GM12892 (cell line): ENCODE measurements around the gene ZSCAN10.
A peak's percentile ranks its signal among the peaks of the same experiment; 100 is the strongest.
"Not testable (repeated sequence)": the region's sequence is repeated elsewhere in the genome, so short reads cannot be mapped to it uniquely, and the experiment has no call there.

Source experiments
- DNase-seq: peaks from one replicate; pipeline ENCODE4 v3.0.0; 2011; ENCODE audit not compliant: insufficient read length
- FAIRE-seq: peaks from 2 replicates; lab custom pipeline; 2011; peaks lifted over from hg19 to GRCh38; lab: Jason Lieb, UNC
- POLR2A ChIP-seq: IDR thresholded peaks from 2 replicates; pipeline ENCODE4 v1.6.1; 2011; ENCODE audit warnings: low read depth, low read length, control low read depth
- POLR2AphosphoS5 ChIP-seq: IDR thresholded peaks from 2 replicates; pipeline ENCODE4 v1.6.1; 2011; ENCODE audit warnings: low read depth, low read length, control low read depth
- TAF1 ChIP-seq: IDR thresholded peaks from 2 replicates; pipeline ENCODE4 v1.6.1; 2011; ENCODE audit warnings: low read depth, mild to moderate bottlenecking, control low read depth, low read length, borderline replicate concordance

Gene ZSCAN10

GRCh38 chr16:3074860-3075522, 24.1 kb downstream of the ZSCAN10 start:
- peak; percentile 71 for DNase-seq
- TF ChIP-seq POLR2A (0 out of 2 replicates have a peak, but pooled peaks have one; percentile 9), POLR2AphosphoS5 (no peak)
- peak; percentile 94 for FAIRE-seq

DNA sequence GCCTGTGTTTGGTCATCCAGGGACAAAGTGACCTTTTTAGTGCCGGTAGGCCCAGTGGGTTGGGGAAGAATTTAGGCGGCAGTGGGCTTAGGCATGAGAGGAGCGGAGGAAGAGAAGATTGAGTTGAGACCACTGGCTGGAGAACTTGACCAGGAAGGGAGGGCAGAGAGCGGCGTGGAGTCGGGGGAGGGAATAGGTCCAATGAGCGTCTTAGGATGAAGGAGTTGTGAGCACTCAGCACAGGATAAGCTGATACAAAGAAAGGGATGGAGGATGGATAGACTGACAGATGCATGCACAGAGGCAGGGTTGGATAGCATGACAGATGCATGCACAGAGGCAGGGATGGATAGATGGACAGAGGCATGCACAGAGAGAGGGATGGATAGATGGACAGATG, 25.6 kb downstream of the ZSCAN10 start:
- TF ChIP-seq POLR2A, result no peak
- TF ChIP-seq POLR2AphosphoS5, result no peak
- no peak for TF ChIP-seq TAF1
- FAIRE-seq, result no peak
- no peak for DNase-seq

GRCh38 chr16:3072576-3073263, 26.4 kb downstream of the ZSCAN10 start:
- peak; percentile 78 for FAIRE-seq
- not testable (repeated sequence) for DNase-seq

DNA sequence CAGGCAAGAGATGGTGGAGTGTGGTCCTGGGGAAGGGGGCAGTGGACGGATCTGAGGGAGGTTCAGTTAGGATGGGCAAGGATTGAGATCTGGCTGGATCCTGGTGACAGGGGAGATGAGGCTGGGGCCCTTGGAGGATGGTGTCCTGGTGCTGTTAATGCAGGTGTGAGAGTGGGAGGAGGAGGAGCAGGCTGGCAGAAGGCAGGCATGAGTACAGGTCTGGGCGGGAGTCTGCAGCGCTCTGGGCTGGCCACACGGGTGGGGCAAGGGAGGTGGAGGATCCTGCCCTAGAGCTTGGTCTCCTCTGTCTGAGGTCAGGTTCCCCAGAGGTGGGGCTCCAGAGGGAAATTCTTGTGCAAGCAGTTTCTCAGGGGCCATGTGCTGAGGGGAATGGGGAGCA, 26.9 kb downstream of the ZSCAN10 start:
- not testable (repeated sequence) for FAIRE-seq, DNase-seq

- no peak for FAIRE-seq
- DNase-seq, result no peak
- no peak for TF ChIP-seq TAF1
- TF ChIP-seq POLR2A, result no peak
- no peak for TF ChIP-seq POLR2AphosphoS5
Measured at GRCh38 chr16:3071655-3072054, 27.4 kb downstream of the ZSCAN10 start.

GRCh38 chr16:3070608-3071111, 28.4 kb downstream of the ZSCAN10 start:
- FAIRE-seq (no peak), DNase-seq (no peak)
- TF ChIP-seq TAF1 (no peak), POLR2AphosphoS5 (no peak), POLR2A (no peak)

GRCh38 chr16:3069146-3069545, 29.9 kb downstream of the ZSCAN10 start:
- FAIRE-seq, DNase-seq: not testable (repeated sequence)

- no peak for FAIRE-seq
- DNase-seq, result no peak
- no peak for TF ChIP-seq POLR2A
- TF ChIP-seq TAF1, result no peak
- TF ChIP-seq POLR2AphosphoS5, result no peak
Measured at GRCh38 chr16:3068487-3068886, 30.6 kb downstream of the ZSCAN10 start.

GRCh38 chr16:3066440-3066748, 32.7 kb downstream of the ZSCAN10 start:
- FAIRE-seq, result no peak
- TF ChIP-seq POLR2AphosphoS5, result no peak
- TF ChIP-seq POLR2A, result no peak
- TF ChIP-seq TAF1, result no peak

GRCh38 chr16:3065742-3066439, 33.2 kb downstream of the ZSCAN10 start:
- TF ChIP-seq TAF1 (no peak), POLR2AphosphoS5 (no peak), POLR2A (no peak)
- FAIRE-seq (peak; percentile 53), DNase-seq (no peak)

More at GRCh38 chr16:3066440-3066748, 32.7 kb downstream of the ZSCAN10 start:
- DNase-seq, result no peak

- DNase-seq (no peak), FAIRE-seq (peak; percentile 73)
- TF ChIP-seq TAF1 (no peak), POLR2A (peak; percentile 61; the same call in 1 of the 2 replicates)
Measured at GRCh38 chr16:3065069-3065741, 33.9 kb downstream of the ZSCAN10 start, which contains the start of gene IL32. Gene IL32 (plus strand): TSS chr16:3065640. CDS start chr16:3065812, 172 bp downstream.
